ENCODE results near the gene FARP2. TPM values are rescaled to one million over a fixed set of nuclear protein-coding genes. Genes with fewer than 3 reads are reported as not detected.

The FARP2 gene
- total and polyA plus RNA-seq, 2 of the 13 experiments (the other 11 are each of a cell fraction or from before 2014, with no cell fraction given), result 28.0 to 45.4 TPM

DNA sequence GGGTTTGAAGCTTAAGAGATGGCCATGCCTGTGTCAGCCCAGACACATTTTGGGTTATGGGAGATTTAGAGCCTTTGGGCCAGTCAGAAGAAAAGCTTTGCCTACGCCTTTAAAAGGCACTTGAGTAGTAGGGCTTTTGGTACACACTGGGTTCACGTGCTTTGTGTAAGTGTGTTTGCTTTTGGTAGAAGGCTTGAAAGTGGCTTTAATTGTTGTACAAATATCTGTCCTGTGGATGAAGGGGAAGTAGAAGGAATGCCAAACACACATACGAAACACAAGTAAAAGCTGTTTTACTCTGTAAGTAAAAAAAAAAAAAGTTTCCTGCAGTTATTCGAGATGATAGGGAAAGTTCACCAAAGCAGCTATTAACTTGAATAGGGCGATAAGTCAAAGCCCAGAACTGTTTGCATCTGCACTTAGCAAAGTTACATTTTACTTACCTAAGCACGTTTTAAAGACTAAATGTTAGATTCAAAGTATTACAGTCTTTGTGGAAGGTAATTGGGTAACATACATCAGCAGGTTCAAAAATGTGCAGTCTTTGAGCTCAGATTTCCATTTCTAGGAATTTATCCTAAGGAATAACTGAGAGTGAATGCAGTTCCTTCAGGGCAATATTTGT is 76.9 kb downstream of the FARP2 start (continued):
- TF ChIP-seq, protein P1, sequence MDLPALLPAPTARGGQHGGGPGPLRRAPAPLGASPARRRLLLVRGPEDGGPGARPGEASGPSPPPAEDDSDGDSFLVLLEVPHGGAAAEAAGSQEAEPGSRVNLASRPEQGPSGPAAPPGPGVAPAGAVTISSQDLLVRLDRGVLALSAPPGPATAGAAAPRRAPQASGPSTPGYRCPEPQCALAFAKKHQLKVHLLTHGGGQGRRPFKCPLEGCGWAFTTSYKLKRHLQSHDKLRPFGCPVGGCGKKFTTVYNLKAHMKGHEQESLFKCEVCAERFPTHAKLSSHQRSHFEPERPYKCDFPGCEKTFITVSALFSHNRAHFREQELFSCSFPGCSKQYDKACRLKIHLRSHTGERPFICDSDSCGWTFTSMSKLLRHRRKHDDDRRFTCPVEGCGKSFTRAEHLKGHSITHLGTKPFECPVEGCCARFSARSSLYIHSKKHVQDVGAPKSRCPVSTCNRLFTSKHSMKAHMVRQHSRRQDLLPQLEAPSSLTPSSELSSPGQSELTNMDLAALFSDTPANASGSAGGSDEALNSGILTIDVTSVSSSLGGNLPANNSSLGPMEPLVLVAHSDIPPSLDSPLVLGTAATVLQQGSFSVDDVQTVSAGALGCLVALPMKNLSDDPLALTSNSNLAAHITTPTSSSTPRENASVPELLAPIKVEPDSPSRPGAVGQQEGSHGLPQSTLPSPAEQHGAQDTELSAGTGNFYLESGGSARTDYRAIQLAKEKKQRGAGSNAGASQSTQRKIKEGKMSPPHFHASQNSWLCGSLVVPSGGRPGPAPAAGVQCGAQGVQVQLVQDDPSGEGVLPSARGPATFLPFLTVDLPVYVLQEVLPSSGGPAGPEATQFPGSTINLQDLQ (CRISPR knock-in tag; IDR thresholded peaks at IDR 0.05), result no peak
- TF ChIP-seq NKX3-1 (CRISPR knock-in tag; IDR thresholded peaks at IDR 0.05) (peak; percentile 97), LCORL (IDR thresholded peaks at IDR 0.05) (no peak), LCORL (CRISPR knock-in tag; IDR thresholded peaks at IDR 0.05) (peak; percentile 88), ZNF10 (CRISPR knock-in tag; IDR thresholded peaks at IDR 0.05; ENCODE audit: borderline replicate concordance, low read depth) (no peak), IRF2 (CRISPR knock-in tag; IDR thresholded peaks at IDR 0.05) (no peak; the same call in 1 of the 2 replicates), ZFYVE20 (CRISPR knock-in tag; IDR thresholded peaks at IDR 0.05; ENCODE audit: borderline replicate concordance, low read depth) (no peak), ZNF558 (CRISPR knock-in tag; IDR thresholded peaks at IDR 0.05; ENCODE audit: borderline replicate concordance) (no peak), ZSCAN9 (CRISPR knock-in tag; IDR thresholded peaks at IDR 0.05; ENCODE audit: borderline replicate concordance) (peak; percentile 68; the same call in 1 of the 2 replicates), ADNP (CRISPR knock-in tag; IDR thresholded peaks at IDR 0.05) (no peak), KMT2B (CRISPR knock-in tag; IDR thresholded peaks at IDR 0.05) (peak; percentile 56; the same call in 1 of the 2 replicates), PPARG (CRISPR knock-in tag; conservative IDR thresholded peaks at IDR 0.05) (peak; percentile 53; the same call in 1 of the 2 replicates), PRPF4 (IDR thresholded peaks at IDR 0.05; ENCODE audit: low read depth, low read length, poor library complexity, severe bottlenecking) (no peak), AGO2 (optimal IDR thresholded peaks at IDR 0.05; ENCODE audit: low read depth, low read length) (no peak), ZNF570 (CRISPR knock-in tag; IDR thresholded peaks at IDR 0.05; ENCODE audit: borderline replicate concordance) (no peak)
- TF ChIP-seq, protein P2, sequence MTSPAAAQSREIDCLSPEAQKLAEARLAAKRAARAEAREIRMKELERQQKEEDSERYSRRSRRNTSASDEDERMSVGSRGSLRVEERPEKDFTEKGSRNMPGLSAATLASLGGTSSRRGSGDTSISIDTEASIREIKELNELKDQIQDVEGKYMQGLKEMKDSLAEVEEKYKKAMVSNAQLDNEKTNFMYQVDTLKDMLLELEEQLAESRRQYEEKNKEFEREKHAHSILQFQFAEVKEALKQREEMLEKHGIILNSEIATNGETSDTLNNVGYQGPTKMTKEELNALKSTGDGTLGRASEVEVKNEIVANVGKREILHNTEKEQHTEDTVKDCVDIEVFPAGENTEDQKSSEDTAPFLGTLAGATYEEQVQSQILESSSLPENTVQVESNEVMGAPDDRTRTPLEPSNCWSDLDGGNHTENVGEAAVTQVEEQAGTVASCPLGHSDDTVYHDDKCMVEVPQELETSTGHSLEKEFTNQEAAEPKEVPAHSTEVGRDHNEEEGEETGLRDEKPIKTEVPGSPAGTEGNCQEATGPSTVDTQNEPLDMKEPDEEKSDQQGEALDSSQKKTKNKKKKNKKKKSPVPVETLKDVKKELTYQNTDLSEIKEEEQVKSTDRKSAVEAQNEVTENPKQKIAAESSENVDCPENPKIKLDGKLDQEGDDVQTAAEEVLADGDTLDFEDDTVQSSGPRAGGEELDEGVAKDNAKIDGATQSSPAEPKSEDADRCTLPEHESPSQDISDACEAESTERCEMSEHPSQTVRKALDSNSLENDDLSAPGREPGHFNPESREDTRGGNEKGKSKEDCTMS (CRISPR knock-in tag; conservative IDR thresholded peaks at IDR 0.05), result no peak
- TF ChIP-seq, protein P3, sequence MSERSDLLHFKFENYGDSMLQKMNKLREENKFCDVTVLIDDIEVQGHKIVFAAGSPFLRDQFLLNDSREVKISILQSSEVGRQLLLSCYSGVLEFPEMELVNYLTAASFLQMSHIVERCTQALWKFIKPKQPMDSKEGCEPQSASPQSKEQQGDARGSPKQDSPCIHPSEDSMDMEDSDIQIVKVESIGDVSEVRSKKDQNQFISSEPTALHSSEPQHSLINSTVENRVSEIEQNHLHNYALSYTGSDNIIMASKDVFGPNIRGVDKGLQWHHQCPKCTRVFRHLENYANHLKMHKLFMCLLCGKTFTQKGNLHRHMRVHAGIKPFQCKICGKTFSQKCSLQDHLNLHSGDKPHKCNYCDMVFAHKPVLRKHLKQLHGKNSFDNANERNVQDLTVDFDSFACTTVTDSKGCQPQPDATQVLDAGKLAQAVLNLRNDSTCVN (CRISPR knock-in tag; IDR thresholded peaks at IDR 0.05; ENCODE audit: borderline replicate concordance), result no peak
- TF ChIP-seq, protein P4, sequence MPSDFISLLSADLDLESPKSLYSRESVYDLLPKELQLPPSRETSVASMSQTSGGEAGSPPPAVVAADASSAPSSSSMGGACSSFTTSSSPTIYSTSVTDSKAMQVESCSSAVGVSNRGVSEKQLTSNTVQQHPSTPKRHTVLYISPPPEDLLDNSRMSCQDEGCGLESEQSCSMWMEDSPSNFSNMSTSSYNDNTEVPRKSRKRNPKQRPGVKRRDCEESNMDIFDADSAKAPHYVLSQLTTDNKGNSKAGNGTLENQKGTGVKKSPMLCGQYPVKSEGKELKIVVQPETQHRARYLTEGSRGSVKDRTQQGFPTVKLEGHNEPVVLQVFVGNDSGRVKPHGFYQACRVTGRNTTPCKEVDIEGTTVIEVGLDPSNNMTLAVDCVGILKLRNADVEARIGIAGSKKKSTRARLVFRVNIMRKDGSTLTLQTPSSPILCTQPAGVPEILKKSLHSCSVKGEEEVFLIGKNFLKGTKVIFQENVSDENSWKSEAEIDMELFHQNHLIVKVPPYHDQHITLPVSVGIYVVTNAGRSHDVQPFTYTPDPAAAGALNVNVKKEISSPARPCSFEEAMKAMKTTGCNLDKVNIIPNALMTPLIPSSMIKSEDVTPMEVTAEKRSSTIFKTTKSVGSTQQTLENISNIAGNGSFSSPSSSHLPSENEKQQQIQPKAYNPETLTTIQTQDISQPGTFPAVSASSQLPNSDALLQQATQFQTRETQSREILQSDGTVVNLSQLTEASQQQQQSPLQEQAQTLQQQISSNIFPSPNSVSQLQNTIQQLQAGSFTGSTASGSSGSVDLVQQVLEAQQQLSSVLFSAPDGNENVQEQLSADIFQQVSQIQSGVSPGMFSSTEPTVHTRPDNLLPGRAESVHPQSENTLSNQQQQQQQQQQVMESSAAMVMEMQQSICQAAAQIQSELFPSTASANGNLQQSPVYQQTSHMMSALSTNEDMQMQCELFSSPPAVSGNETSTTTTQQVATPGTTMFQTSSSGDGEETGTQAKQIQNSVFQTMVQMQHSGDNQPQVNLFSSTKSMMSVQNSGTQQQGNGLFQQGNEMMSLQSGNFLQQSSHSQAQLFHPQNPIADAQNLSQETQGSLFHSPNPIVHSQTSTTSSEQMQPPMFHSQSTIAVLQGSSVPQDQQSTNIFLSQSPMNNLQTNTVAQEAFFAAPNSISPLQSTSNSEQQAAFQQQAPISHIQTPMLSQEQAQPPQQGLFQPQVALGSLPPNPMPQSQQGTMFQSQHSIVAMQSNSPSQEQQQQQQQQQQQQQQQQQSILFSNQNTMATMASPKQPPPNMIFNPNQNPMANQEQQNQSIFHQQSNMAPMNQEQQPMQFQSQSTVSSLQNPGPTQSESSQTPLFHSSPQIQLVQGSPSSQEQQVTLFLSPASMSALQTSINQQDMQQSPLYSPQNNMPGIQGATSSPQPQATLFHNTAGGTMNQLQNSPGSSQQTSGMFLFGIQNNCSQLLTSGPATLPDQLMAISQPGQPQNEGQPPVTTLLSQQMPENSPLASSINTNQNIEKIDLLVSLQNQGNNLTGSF (CRISPR knock-in tag; IDR thresholded peaks at IDR 0.05), result no peak

Measured in HepG2 (cell line).